Measurements from ENCODE around the gene ATG7. TPM values are rescaled to one million over a fixed set of nuclear protein-coding genes. Genes with fewer than 3 reads are reported as not detected.

The ATG7 gene
- total RNA-seq, 2 donors from 2014 or later = 33.9 to 38.4 TPM

DNA sequence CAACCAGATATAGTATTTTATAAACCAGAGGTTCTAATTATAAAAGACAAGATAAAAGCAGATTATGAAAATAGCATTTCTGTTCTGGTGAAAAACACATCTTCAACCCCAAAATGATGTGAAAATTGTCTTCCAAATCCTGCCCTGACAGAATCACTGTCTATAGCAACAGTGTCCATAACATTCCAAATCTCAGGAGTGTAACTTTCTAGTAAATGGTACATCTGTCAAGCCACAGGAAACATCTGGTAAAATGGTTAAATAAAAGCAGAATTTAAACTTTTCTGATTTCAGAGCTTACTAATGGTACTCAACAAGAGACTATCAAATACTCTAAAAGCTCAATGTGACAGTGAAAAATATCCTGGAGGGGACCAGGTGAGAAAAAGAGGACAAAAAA, 311.0 kb downstream of the ATG7 start:
- peaks cover 20% of the 10 kb centered on the region for H3K36me3 ChIP-seq (ENCODE audit: control insufficient read depth, insufficient read depth, low read length)
- H3K9me3 ChIP-seq (ENCODE audit: control insufficient read depth, low read length) = peaks cover 6% of the 10 kb centered on the region
- H3K27me3 ChIP-seq (ENCODE audit: control insufficient read depth, insufficient read depth, low read length, poor library complexity, severe bottlenecking) = no peaks in the 10 kb centered on the region
- no peak overlapping the region for H3K4me3 Mint-ChIP-seq
- H3K4me1 ChIP-seq (ENCODE audit: control insufficient read depth, insufficient read depth, low read length) = peaks cover 6% of the 10 kb centered on the region
- H3K4me3 ChIP-seq (ENCODE audit: low read length) = peak overlapping the region; percentile 80
- peaks cover 34% of the 10 kb centered on the region for H3K4me1 Mint-ChIP-seq
- TF ChIP-seq, protein P1, sequence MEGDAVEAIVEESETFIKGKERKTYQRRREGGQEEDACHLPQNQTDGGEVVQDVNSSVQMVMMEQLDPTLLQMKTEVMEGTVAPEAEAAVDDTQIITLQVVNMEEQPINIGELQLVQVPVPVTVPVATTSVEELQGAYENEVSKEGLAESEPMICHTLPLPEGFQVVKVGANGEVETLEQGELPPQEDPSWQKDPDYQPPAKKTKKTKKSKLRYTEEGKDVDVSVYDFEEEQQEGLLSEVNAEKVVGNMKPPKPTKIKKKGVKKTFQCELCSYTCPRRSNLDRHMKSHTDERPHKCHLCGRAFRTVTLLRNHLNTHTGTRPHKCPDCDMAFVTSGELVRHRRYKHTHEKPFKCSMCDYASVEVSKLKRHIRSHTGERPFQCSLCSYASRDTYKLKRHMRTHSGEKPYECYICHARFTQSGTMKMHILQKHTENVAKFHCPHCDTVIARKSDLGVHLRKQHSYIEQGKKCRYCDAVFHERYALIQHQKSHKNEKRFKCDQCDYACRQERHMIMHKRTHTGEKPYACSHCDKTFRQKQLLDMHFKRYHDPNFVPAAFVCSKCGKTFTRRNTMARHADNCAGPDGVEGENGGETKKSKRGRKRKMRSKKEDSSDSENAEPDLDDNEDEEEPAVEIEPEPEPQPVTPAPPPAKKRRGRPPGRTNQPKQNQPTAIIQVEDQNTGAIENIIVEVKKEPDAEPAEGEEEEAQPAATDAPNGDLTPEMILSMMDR (conservative IDR thresholded peaks at IDR 0.05) = no peak
- no peaks in the 10 kb centered on the region for H3K27me3 Mint-ChIP-seq (ENCODE audit: insufficient read depth)
- no peaks in the 10 kb centered on the region for H3K9me3 Mint-ChIP-seq
- H3K27ac Mint-ChIP-seq = no peak overlapping the region
- H3K27ac ChIP-seq (ENCODE audit: low read depth, low read length) = peak overlapping the region; percentile 92
- peaks cover 18% of the 10 kb centered on the region for H3K36me3 Mint-ChIP-seq (ENCODE audit: low read depth)
- DNase-seq = no peak
- H3K9ac ChIP-seq (ENCODE audit: extremely low read depth, low read length, poor library complexity, severe bottlenecking) = no peak overlapping the region

DNA sequence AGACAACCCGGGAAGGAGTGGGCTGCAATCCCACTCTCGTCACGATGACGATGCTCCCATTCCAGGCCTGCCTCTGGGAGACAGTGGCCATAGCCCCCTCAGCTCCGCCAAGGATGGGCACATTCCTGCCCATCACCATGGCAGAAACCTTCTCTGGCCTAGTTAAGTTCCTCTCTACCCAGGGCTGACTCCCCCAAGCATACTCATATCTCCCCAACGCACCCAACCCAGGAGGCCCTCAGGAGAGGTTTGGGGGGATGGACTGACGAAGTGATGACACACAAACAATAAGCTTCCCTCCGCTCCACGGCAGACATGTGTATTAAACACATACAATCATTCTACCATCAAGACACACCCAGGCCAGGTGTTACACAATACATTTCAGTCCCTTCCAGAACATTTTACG, 311.4 kb downstream of the ATG7 start:
- 71 to 79% methylated on average over 5 to 10 of the region's 10 CpGs for WGBS, 2 experiments (ENCODE audit: insufficient coverage in 1 of 2, insufficient read length in 1 of 2)
- Histone ChIP-seq H3K4me1 (ENCODE audit: control insufficient read depth, insufficient read depth, low read length) (peaks cover 6% of the 10 kb centered on the region), H3K9ac (ENCODE audit: extremely low read depth, low read length, poor library complexity, severe bottlenecking) (no peak overlapping the region), H3K9me3 (ENCODE audit: control insufficient read depth, low read length) (peaks cover 6% of the 10 kb centered on the region), H3K4me3 (ENCODE audit: low read length) (no peak overlapping the region), H3K27ac (ENCODE audit: low read depth, low read length) (peak overlapping the region; percentile 29), H3K27me3 (ENCODE audit: control insufficient read depth, insufficient read depth, low read length, poor library complexity, severe bottlenecking) (no peaks in the 10 kb centered on the region), H3K36me3 (ENCODE audit: control insufficient read depth, insufficient read depth, low read length) (peaks cover 20% of the 10 kb centered on the region)
- peak; percentile 40 for DNase-seq
- no peak overlapping the region for H3K4me3 Mint-ChIP-seq
- H3K9me3 Mint-ChIP-seq = no peaks in the 10 kb centered on the region
- H3K36me3 Mint-ChIP-seq (ENCODE audit: low read depth) = peaks cover 18% of the 10 kb centered on the region
- peaks cover 38% of the 10 kb centered on the region for H3K4me1 Mint-ChIP-seq
- TF ChIP-seq, protein P1 (conservative IDR thresholded peaks at IDR 0.05) = no peak
- H3K27ac Mint-ChIP-seq = no peak overlapping the region
- no peaks in the 10 kb centered on the region for H3K27me3 Mint-ChIP-seq (ENCODE audit: insufficient read depth)

DNA sequence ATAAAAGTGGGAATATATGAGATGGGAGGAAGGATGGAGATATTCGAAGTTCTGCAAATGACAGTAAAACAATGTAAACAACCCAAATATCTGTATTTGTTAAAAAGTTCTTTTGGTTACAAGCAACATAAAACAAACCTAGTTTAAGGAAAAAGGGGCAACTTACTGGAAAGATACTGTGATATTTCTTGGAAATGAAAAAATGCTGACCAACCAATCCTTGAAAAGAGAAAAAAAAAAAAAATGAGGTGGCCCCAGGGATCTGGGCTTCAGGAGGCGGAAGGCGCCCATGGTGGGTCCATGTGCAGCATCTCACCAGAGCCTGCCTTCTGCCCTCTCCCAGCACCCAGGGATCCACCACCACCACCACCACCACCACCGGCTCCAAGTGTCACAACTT, 312.4 kb downstream of the ATG7 start:
- Mint-ChIP-seq H3K9me3 (no peaks in the 10 kb centered on the region), H3K27ac (no peak overlapping the region), H3K36me3 (ENCODE audit: low read depth) (peaks cover 14% of the 10 kb centered on the region), H3K27me3 (ENCODE audit: insufficient read depth) (no peaks in the 10 kb centered on the region), H3K4me1 (peaks cover 44% of the 10 kb centered on the region), H3K4me3 (no peak overlapping the region)
- no peaks in the 10 kb centered on the region for H3K27me3 ChIP-seq (ENCODE audit: control insufficient read depth, insufficient read depth, low read length, poor library complexity, severe bottlenecking)
- peaks cover 20% of the 10 kb centered on the region for H3K36me3 ChIP-seq (ENCODE audit: control insufficient read depth, insufficient read depth, low read length)
- peaks cover 11% of the 10 kb centered on the region for H3K4me1 ChIP-seq (ENCODE audit: control insufficient read depth, insufficient read depth, low read length)
- peak; percentile 38 for DNase-seq
- no peak overlapping the region for H3K4me3 ChIP-seq (ENCODE audit: low read length)
- TF ChIP-seq, protein P1 (conservative IDR thresholded peaks at IDR 0.05) = no peak
- no peak overlapping the region for H3K9ac ChIP-seq (ENCODE audit: extremely low read depth, low read length, poor library complexity, severe bottlenecking)
- WGBS, 2 experiments (ENCODE audit: insufficient coverage in 1 of 2, insufficient read length in 1 of 2) = 97% methylated on average over 3 of the region's 4 CpGs; no CpG with 5 or more reads in 1 of the 2 experiments
- H3K27ac ChIP-seq (ENCODE audit: low read depth, low read length) = no peak overlapping the region
- peaks cover 6% of the 10 kb centered on the region for H3K9me3 ChIP-seq (ENCODE audit: control insufficient read depth, low read length)
